ENCODE results near the gene LRRC37A3. TPM values are rescaled to one million over a fixed set of nuclear protein-coding genes. Genes with fewer than 3 reads are reported as not detected.
"Not testable (repeated sequence)": the region's sequence is repeated elsewhere in the genome, so short reads cannot be mapped to it uniquely, and the experiment has no call there.

The LRRC37A3 gene
- polyA plus RNA-seq, 1 donor: 10.6 TPM

GRCh38 chr17:64829824-64830630 lies 89.3 kb downstream of the LRRC37A3 start:
- not testable (repeated sequence) for DNase-seq

GRCh38 chr17:64829068-64829467 lies 90.2 kb downstream of the LRRC37A3 start:
- DNase-seq: not testable (repeated sequence)

GRCh38 chr17:64818904-64819303 lies 100.4 kb downstream of the LRRC37A3 start:
- DNase-seq: not testable (repeated sequence)

GRCh38 chr17:64815833-64816198 lies 103.5 kb downstream of the LRRC37A3 start:
- DNase-seq: not testable (repeated sequence)

- DNase-seq: not testable (repeated sequence)
These were observed 104.1 kb downstream of the LRRC37A3 start for GRCh38 chr17:64814993-64815832.

- DNase-seq: not testable (repeated sequence)
These were observed 110.9 kb downstream of the LRRC37A3 start for GRCh38 chr17:64808178-64808977.

Other genes starting within 250 kb of the LRRC37A3 start
- gene GNA13, start 137.3 kb upstream of the LRRC37A3 start, polyA plus RNA-seq (ENCODE audit: insufficient read length): 33.1 TPM
- gene RGS9, start 217.9 kb upstream of the LRRC37A3 start, polyA plus RNA-seq (ENCODE audit: insufficient read length): 2.8 TPM